HL-60 (cell line): ENCODE results near the gene COG4.

ENCODE experiments used
- TF ChIP-seq, protein P1 (sequence below): IDR thresholded peaks from one replicate; pipeline ENCODE4 v1.5.1; 2011; ENCODE audit warnings: low read length, control low read depth, inconsistent platforms; ENCODE audit not compliant: insufficient read depth
- TF ChIP-seq, protein P2 (sequence below): IDR thresholded peaks from 2 replicates; pipeline ENCODE4 v1.6.1; 2012; ENCODE audit warnings: low read depth; ENCODE audit not compliant: insufficient replicate concordance

GRCh38 chr16:70534971-70535370 lies 11.6 kb upstream of the COG4 start:
- TF ChIP-seq, protein P1, sequence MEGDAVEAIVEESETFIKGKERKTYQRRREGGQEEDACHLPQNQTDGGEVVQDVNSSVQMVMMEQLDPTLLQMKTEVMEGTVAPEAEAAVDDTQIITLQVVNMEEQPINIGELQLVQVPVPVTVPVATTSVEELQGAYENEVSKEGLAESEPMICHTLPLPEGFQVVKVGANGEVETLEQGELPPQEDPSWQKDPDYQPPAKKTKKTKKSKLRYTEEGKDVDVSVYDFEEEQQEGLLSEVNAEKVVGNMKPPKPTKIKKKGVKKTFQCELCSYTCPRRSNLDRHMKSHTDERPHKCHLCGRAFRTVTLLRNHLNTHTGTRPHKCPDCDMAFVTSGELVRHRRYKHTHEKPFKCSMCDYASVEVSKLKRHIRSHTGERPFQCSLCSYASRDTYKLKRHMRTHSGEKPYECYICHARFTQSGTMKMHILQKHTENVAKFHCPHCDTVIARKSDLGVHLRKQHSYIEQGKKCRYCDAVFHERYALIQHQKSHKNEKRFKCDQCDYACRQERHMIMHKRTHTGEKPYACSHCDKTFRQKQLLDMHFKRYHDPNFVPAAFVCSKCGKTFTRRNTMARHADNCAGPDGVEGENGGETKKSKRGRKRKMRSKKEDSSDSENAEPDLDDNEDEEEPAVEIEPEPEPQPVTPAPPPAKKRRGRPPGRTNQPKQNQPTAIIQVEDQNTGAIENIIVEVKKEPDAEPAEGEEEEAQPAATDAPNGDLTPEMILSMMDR = no peak
- TF ChIP-seq, protein P2, sequence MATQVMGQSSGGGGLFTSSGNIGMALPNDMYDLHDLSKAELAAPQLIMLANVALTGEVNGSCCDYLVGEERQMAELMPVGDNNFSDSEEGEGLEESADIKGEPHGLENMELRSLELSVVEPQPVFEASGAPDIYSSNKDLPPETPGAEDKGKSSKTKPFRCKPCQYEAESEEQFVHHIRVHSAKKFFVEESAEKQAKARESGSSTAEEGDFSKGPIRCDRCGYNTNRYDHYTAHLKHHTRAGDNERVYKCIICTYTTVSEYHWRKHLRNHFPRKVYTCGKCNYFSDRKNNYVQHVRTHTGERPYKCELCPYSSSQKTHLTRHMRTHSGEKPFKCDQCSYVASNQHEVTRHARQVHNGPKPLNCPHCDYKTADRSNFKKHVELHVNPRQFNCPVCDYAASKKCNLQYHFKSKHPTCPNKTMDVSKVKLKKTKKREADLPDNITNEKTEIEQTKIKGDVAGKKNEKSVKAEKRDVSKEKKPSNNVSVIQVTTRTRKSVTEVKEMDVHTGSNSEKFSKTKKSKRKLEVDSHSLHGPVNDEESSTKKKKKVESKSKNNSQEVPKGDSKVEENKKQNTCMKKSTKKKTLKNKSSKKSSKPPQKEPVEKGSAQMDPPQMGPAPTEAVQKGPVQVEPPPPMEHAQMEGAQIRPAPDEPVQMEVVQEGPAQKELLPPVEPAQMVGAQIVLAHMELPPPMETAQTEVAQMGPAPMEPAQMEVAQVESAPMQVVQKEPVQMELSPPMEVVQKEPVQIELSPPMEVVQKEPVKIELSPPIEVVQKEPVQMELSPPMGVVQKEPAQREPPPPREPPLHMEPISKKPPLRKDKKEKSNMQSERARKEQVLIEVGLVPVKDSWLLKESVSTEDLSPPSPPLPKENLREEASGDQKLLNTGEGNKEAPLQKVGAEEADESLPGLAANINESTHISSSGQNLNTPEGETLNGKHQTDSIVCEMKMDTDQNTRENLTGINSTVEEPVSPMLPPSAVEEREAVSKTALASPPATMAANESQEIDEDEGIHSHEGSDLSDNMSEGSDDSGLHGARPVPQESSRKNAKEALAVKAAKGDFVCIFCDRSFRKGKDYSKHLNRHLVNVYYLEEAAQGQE = no peak
